Stomach (tissue), 9 donors: ENCODE data around the gene RANBP3. TPM values are rescaled to one million over a fixed set of nuclear protein-coding genes. Genes with fewer than 3 reads are reported as not detected.

ENCODE experiments used
- DNase-seq, 2 donors: peaks; one replicate each; pipeline versions ENCODE4 v3.0.0 to v3.0.0-alpha.2; 2013 to 2019
- H3K27ac ChIP-seq, 5 donors: fragments of 200-600 bp in 4 of 5; sonication (generic) in 4 of 5; one replicate each; pipeline ENCODE4 v1.5.1; 2013 to 2019; ENCODE audit warnings: mild to moderate bottlenecking in 1 of 5, moderate library complexity in 1 of 5
- H3K27me3 ChIP-seq, 3 donors: fragments of 200-600 bp; sonication (generic); one replicate each; pipeline ENCODE4 v1.5.1; 2017 to 2019; ENCODE audit warnings: mixed run types in 1 of 3
- H3K36me3 ChIP-seq, 4 donors: fragments of 200-600 bp; sonication (generic); 1 replicate in 3 of 4; 2 replicates in 1 of 4; pipeline ENCODE4 v1.5.1; 2016 to 2019
- H3K4me1 ChIP-seq, 4 donors: fragments of 200-600 bp; sonication (generic); one replicate each; pipeline ENCODE4 v1.5.1; 2016 to 2019
- H3K4me3 ChIP-seq, 4 donors: fragments of 200-600 bp; sonication (generic) in 3 of 4; one replicate each; pipeline ENCODE4 v1.5.1; 2016 to 2019; ENCODE audit warnings: mild to moderate bottlenecking in 1 of 4
- H3K9me3 ChIP-seq, 4 donors: fragments of 200-600 bp; sonication (generic); one replicate each; pipeline ENCODE4 v1.5.1; 2016 to 2019
- CTCF ChIP-seq, 7 experiments: fragments of 450-650 bp in 4 of 7; fragments of 200-600 bp in 3 of 7; sonication (generic) in 3 of 7; IDR thresholded peaks; one replicate each; pipeline ENCODE4 v1.5.1; 2016 to 2019; ENCODE audit warnings: antibody characterized with exemption in 7 of 7, control low read depth in 2 of 7, mild to moderate bottlenecking in 1 of 7
- EP300 ChIP-seq: sonication (generic); formaldehyde crosslinking; IDR thresholded peaks from one replicate; pipeline ENCODE4 v1.6.1; 2017; ENCODE audit warnings: antibody characterized with exemption
- POLR2A ChIP-seq, 4 donors: fragments of 450-650 bp; IDR thresholded peaks; one replicate each; pipeline ENCODE4 v1.6.1; 2016; ENCODE audit warnings: antibody characterized with exemption in 4 of 4, control low read depth in 2 of 4, mild to moderate bottlenecking in 1 of 4, moderate library complexity in 1 of 4
- POLR2AphosphoS5 ChIP-seq, 3 donors: sonication (generic); formaldehyde crosslinking; IDR thresholded peaks; one replicate each; pipeline ENCODE4 v1.6.1; 2016; ENCODE audit warnings: antibody characterized with exemption in 3 of 3
- WGBS, 5 donors: extraction: QIAGEN DNeasy Blood & Tissue Kit in 3 of 5; methylation state at CpG; one replicate each; pipeline versions ENCODE4 v1.1.5 to v1.1.7; 2013 to 2018; 5-methylcytosine and 5-hydroxymethylcytosine counted together
- intact Hi-C: fragments of 100-400 bp; cut with DNase I; formaldehyde crosslinking; loops from one replicate; pipeline ENCODE4 v1.15.1; 2023; ENCODE audit warnings: low total_unique reads
- polyA plus RNA-seq, 3 donors: library from polyadenylated mRNA; stranded (reverse); fragments of 200-250 nt; gene quantifications; one replicate each; pipeline ENCODE4 v1.2.3, GENCODE V29; 2013
- total RNA-seq, 5 donors: library from RNA; depleted of rRNA; stranded (reverse); fragments of >200 nt; gene quantifications; one replicate each; pipeline versions ENCODE4 v1.1.0 to v1.2.3, GENCODE V29; 2014 to 2016
- donor health status: healthy with polysubstance abuse.
- donor health status: Bipolar disorder and iron deficiency.
- donor health status: healthy.

Gene RANBP3
- total and polyA plus RNA-seq, 8 donors = 27.7 to 235 (median 39.2) TPM

DNA sequence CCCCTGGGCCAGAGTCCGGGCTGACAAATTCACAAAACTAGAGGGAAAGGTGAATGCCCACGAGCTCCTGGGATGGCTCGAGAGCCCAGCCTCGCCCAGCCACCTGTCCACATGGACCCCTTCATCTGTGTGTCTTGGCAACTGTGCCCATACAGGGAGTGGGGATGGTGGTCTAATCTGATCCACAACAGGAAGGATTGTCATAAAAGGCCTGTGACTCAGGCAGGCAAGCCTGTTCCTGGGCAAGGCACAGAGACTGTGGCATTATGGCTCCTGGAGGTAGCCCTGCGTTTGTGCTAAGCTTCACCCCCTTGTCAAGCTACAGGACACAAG is 43.9 kb downstream of the RANBP3 start:
- Histone ChIP-seq H3K4me3 (no peak overlapping the region), H3K9me3 (no peaks in the 10 kb centered on the region), H3K4me1 (peaks cover 6 to 80% (median 44%) of the 10 kb centered on the region in 4 donors), H3K36me3 (peaks cover 30 to 94% (median 82%) of the 10 kb centered on the region in 4 donors), H3K27ac (peak overlapping the region in 4 of 5 donors; percentile 38 to 78 (median 68)), H3K27me3 (no peaks in the 10 kb centered on the region)
- no peak for DNase-seq
- no peak for TF ChIP-seq POLR2AphosphoS5 (IDR thresholded peaks at IDR 0.05)
- TF ChIP-seq CTCF (IDR thresholded peaks at IDR 0.05) = no peak
- intact Hi-C loops = no loop called here
- 78 to 93% (median 84%) methylated on average over 5 of the region's 5 CpGs for WGBS, 5 donors

- peaks cover 6 to 85% (median 44%) of the 10 kb centered on the region in 4 donors for H3K4me1 ChIP-seq
- TF ChIP-seq CTCF (IDR thresholded peaks at IDR 0.05) (no peak), POLR2AphosphoS5 (IDR thresholded peaks at IDR 0.05) (peak in 1 of 3 donors; percentile 45)
- no peaks in the 10 kb centered on the region for H3K27me3 ChIP-seq
- no peak for DNase-seq
- intact Hi-C loops = no loop called here
- no peaks in the 10 kb centered on the region for H3K9me3 ChIP-seq
- peaks cover 34 to 94% (median 82%) of the 10 kb centered on the region in 4 donors for H3K36me3 ChIP-seq
- H3K27ac ChIP-seq = peak overlapping the region in 4 of 5 donors; percentile 38 to 78 (median 68)
- H3K4me3 ChIP-seq = no peak overlapping the region
- WGBS, 5 donors = 88 to 92% (median 89%) methylated on average over 14 to 20 of the region's 20 CpGs
These were observed 44.4 kb downstream of the RANBP3 start for GRCh38 chr19:5933391-5934068.

DNA sequence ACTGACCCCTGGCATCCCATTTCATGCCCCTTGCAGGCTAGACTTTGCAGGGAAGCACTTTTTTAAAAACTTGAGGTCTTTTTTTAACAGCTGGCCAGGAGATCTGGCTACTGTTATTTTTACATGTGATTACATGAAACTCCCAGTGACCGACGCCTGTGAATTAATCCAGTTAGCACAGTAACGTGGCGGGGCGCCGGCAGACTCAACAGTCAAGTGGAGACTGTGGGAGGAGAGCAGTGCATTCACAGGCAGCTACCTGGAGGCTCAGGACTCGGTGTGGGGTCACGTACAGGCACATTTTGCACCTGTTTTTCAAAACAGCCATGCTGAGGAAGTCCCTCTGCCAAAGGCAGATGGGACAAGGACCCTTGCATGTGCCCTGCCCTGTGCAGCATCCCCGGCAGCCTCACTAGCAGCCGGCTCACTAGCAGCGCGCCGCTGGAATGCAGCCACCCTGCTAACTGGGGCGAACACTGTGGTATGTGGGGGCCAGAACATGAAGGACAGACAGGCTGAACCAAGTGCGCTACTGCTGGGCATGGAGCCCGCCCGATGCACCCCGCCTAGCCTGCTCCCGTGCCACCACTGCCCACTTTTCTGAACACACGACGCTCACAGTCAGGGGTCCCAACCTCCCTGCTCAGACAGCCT is 45.2 kb downstream of the RANBP3 start:
- Histone ChIP-seq H3K27me3 (no peaks in the 10 kb centered on the region), H3K36me3 (peaks cover 41 to 94% (median 83%) of the 10 kb centered on the region in 4 donors), H3K4me3 (no peak overlapping the region), H3K27ac (peak overlapping the region in 4 of 5 donors; percentile 28 to 78 (median 68)), H3K9me3 (no peaks in the 10 kb centered on the region), H3K4me1 (peaks cover 6 to 93% (median 46%) of the 10 kb centered on the region in 4 donors)
- intact Hi-C loops = no loop called here
- no peak for DNase-seq
- TF ChIP-seq POLR2A (IDR thresholded peaks at IDR 0.05) = no peak
- no peak for TF ChIP-seq EP300
- TF ChIP-seq POLR2AphosphoS5 (IDR thresholded peaks at IDR 0.05) = no peak
- 91 to 97% (median 95%) methylated on average over 15 to 21 of the region's 21 CpGs for WGBS, 5 donors

- H3K4me3 ChIP-seq = no peak overlapping the region
- no peaks in the 10 kb centered on the region for H3K27me3 ChIP-seq
- peaks cover 43 to 94% (median 83%) of the 10 kb centered on the region in 4 donors for H3K36me3 ChIP-seq
- no peak for TF ChIP-seq EP300
- no peak for TF ChIP-seq POLR2A (IDR thresholded peaks at IDR 0.05)
- TF ChIP-seq CTCF (IDR thresholded peaks at IDR 0.05) = no peak
- H3K9me3 ChIP-seq = no peaks in the 10 kb centered on the region
- 83 to 98% (median 96%) methylated on average over 18 of the region's 18 CpGs for WGBS, 5 donors
- H3K27ac ChIP-seq = peak overlapping the region in 3 of 5 donors; percentile 9 to 78 (median 78)
- no peak for DNase-seq
- H3K4me1 ChIP-seq = peaks cover 10 to 95% (median 49%) of the 10 kb centered on the region in 4 donors
- intact Hi-C loops = no loop called here
These were observed 45.8 kb downstream of the RANBP3 start for GRCh38 chr19:5932146-5932545.

DNA sequence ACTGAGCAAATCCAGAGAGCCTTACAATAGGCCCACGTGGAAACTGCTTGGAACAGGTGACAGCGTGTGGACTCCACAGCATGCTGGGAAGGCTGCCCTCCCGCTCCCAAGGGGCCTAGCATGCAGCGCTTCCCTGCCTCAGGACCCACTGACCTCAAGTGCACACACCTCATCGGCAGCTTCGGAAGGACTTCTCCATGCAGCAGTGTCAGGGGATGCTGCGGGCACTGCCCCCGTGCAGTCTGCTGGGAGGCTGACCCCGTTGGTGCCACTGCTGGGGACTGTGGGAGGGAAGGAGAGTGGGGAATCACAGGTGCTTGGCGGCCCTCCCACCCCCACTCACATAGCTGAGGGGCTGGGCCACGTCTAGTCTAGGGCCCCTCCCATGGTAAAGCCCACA is 46.7 kb downstream of the RANBP3 start:
- intact Hi-C loops = no loop called here
- Histone ChIP-seq H3K9me3 (no peaks in the 10 kb centered on the region), H3K27ac (peak overlapping the region in 1 of 5 donors; percentile 78), H3K4me1 (peaks cover 16 to 97% (median 52%) of the 10 kb centered on the region in 4 donors), H3K27me3 (no peaks in the 10 kb centered on the region), H3K36me3 (peaks cover 46 to 96% (median 88%) of the 10 kb centered on the region in 4 donors), H3K4me3 (no peak overlapping the region)
- no peak for DNase-seq
- TF ChIP-seq EP300 = no peak
- no peak for TF ChIP-seq CTCF (IDR thresholded peaks at IDR 0.05)
- 90 to 95% (median 92%) methylated on average over 11 of the region's 11 CpGs for WGBS, 5 donors
